HG03460 (cell line): ENCODE measurements around the gene NBPF1.
"Not testable (repeated sequence)": the region's sequence is repeated elsewhere in the genome, so short reads cannot be mapped to it uniquely, and the experiment has no call there.

Experiments used
- ATAC-seq: cut with Tn5 transposase; IDR thresholded peaks from one replicate; pipeline ENCODE4 v1.9.1; 2021; ENCODE audit not compliant: unreplicated experiment

NBPF1 gene

DNA sequence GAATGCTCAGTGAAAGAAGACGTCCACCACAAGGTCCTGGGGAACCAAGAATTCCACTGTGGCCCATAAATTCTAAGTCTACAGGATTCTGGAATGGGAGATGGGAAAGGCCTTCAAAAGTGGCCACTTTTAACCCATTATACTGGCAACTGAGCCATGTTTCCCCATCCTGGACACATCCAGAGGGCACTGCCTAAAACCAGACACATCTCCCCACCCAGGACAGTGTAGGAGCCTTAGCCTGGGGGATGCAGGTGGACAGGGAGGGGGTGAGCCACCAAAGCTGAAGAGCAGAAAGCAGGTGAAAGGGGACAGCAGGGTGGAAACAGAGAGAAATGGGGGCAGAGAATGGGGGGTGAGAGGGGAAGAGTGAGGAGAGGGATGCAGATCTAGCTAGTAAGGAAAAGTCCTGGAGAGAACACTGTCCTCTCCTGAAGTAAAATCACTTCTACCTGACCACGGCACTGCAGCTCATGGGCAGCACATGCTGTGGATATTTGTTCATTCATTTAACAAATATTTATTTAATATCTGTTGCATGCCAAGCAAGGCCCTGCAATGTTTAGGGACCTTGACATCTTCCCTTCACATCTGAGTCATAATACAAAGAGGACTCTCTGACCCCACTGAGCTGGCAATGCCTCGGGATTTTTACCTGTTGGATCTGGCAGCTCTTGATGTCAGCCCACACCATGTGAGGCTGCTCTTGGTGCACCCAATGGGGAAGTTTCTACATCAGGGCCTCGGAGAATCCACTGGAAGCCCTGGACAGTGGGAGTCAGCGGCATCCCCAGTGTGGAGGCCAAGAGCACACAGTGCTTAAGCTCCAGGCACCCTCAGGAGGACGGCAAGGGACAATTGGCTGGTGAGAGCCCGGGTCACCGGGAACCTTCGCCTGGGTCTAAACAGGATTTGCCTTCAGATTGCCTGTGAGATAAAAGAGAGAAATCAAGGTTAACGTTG, 5.2 kb downstream of the NBPF1 start:
- ATAC-seq = not testable (repeated sequence)

DNA sequence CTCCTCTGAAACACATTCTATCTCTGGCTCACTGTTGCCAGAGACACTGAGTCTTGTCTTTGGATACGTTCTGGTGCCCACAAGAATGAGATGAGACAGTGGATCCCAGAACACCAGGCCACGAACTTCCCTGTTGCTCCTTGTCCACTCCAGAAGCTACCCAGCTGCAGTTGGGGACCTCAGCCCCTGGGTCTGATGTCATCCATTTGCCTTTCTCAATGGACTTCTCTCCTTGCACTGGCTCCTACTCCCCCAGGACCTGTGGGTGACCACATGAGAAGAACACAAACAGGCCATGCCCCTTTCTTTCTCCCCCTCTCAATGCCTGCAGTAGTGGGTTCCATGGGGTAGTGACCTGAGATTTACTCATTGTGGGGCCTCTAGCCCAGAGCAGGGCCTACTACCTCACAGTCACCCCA, 5.9 kb downstream of the NBPF1 start:
- no peak for ATAC-seq

DNA sequence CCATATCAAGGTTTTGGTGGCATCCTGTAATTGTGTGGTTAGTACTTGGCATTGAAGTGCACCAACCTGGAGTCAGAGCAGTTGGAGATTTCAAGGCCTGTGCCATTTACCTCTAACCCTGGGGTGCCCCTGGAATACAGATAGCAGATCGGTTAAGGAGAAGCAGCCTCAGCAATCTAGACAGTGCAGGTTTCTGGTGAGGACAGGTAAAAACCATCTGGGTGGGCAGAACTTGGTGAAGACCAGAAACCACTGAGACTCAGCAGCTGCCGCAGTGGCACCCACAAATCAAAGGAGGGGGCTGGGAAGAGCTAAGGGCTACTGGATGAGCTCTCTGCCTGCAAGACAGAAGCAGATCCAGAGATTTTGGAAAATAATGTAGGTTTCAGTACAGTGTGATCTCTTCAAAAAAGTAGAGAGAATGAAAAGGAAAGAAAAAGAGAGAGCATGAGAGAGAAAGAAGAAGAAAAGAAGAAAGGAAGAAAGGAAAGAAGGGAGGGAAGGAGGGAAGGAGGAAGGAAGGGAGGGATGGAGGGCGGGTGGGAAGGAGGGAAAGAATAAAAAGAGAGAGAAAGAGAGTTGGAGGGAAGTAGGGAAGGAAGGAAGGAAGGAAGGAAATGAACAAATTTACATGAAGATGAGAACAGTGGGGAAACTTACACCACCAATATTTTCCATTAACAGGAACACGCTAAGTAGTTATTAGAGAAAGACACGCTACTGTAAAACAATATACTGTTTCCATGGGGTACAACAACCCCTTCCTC, 6.5 kb downstream of the NBPF1 start:
- not testable (repeated sequence) for ATAC-seq

DNA sequence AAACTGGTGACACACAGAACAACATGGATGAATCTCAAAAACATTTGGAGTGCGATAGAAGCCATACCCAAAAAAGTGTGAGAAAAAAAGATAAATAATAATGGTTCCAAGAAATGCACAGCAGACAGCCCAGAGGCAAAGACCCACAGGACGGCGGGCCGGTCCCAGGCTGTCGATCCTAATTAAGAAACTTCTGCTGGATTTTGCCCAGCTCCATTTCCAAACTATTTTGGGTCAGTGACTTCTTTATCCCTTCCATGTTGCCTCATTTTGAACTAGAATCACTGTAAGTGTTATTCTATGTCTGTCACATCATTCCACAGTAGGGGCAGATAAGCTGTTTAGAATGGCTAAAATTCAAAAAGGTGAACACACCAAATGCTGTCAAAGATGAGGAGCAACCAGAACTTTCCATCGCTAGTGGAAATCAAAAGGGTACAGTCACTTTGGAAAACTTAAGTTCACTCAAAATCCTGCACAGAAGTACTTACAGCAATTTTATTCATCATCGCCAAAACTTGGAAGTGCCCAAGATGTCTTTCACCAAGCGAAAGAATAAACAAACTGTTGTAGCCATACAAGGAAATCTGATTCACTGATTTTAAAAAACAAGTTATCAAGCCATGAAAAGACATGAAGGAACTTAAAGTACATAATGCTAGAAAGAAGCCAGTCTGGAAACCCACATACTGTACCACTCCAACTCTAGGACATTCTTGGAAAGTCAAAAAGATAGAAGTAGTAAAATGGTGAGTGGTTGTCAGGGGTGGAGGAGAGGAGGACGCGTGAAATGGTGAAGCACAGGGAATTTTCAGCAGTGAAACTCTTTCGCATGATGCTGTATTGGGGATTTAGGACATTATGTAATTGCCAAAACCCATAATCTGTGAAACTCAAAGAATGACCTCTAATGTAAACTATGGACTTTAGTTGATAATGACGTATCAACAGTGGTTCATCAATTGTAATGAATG, 7.5 kb downstream of the NBPF1 start:
- no peak for ATAC-seq

DNA sequence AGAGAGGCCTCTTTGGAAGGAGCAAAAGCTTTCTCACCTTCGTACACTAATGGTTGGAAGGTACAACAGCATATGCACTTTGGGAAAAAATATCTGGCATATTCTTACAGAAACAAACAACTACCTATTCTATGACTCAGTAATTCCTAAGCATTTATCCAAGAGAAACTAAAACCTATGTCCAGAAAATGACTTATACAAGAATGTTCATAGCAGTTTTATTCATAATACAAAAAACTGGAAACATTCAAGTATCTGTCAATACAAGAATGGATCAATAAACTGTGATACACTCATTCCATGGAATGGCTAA, 8.2 kb downstream of the NBPF1 start:
- ATAC-seq = no peak

DNA sequence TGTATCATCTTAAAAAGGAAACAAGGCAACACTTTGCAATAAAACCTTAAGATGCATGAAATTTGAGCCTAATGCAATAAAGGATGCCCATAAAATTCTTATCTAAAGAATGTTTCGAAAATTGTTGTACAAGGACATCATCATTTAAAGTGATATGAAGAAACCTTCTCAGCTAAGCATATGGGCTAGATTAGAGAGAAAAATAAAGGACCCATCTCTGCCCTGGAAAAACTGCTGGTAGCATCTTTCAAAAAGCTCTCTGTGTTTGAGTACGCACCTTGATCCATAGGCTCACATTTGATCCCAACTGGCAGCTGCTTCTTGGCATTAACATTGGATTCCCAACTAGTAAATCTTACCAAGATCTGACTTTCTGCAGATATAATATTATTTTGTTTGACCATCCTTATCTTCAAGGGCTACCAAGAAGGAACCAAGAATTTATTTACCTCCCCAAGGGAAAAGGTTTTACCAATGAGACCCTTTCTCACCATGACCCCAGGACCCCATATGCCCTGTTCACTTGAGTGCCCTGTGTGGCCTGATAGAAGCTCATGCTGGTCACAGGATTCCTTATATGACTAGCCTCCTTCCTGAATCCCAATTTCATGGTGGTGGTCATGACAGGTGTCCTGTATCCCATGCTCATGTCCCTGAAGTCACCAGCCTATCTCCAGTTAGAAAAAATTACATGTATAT, 8.7 kb downstream of the NBPF1 start:
- not testable (repeated sequence) for ATAC-seq

DNA sequence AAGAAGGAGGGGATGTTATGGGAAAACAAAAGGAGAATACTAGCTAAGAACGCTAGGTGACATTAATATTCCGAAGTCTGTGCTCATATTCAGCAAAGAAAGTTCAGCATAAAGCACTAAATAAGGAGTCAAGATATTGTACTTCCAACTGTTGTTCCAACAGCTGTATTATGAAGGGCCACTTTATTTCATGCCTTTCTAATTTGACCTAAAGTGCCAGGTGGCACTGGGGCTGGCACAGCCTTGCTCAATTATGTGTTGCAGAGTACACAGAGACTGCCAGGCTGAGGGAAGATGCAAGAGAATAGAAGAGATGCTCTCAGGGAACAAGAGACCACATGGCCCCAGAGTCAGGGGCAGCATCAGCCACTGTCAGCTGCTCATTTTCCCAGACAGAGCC, 9.7 kb downstream of the NBPF1 start:
- ATAC-seq = not testable (repeated sequence)

DNA sequence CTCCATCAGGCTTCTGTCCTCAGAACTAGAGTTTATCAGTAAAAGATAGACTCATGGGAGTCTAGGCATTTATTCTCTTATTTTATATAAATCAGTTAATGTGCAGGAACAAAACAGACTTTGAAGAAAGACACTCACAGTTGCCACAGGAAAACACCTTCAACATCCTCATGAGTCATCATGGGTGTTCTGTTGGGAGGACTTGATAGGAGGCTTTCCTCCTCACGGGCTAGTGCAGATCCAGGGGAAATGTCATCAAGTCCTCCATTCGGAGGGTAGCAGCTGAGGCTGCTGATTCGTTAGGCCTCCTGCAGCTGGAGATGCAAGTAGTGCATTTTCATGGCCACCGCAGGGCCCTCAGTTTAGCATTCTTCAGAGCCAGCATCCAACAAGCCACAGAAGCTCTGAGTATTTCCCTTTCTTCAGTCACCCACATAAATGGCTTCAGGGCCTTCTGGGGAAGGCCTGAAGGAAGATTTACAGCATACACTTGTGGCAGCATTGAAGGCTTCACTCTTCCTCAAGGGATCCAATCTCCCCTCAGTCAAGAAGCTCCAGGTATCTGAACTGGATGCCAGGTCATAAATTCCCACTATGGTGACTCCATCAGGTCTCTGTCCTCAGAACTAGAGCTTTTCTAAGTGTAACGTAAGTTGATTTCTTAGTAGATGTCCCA, 10.9 kb downstream of the NBPF1 start:
- not testable (repeated sequence) for ATAC-seq

DNA sequence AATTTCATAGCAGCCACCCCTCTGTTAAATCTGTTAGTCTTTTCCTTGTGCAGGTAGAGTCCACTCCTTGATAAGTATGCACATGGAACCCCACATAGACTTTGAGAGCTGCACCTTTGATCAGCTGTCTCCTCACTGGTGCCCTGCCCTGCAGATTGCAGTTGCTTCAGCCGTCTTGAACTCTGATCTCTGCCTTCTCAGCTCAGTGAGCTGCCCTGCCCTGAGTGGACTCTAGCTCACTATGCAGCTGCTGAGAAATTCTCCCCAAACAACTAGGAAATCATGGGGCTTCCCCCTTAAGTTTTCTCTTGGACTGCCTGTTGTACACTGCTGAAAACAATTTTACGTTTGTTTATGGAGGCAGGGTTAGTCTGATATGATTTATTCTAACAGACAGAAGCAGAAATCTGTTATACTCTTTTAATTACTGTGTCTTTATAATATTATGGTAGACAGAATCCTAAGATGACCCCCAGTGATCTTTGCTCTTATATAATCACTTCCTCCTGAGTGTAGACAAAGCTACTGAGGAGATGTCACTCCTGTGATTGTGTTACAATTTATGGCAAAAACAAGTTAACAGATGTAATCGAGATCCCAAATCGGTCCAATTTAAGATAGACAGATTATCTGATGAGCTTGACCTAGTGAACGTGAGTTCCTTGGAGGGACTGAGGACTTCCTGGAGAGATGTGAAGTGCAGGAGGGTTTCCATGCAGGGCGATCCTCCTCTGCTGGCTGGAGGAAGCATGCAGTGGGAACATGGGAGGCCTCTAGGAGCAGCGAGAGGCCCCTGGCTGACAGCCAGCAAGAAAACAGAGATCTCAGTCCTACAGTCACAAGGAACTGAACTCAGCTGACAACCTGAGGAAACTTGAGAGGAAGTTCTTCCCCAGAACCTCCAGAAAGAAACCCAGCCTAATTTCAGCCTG, 12.2 kb downstream of the NBPF1 start:
- ATAC-seq = not testable (repeated sequence)

DNA sequence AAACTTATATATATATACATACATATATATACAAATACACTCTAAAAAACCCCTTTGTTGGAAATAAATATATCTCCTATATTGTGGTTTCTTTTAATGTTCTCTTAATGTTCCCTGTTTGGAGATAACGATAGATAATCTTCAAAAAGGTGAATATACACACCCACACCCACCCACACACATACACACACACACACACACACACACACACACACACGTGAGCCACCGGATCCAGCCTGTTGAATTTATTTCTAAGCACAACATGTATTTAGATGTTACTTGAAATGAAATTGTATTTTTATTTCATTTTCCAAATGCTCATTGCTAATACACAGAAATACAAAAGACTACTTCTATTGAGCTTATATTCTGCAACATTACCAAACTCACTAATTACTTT, 14.0 kb downstream of the NBPF1 start:
- ATAC-seq = not testable (repeated sequence)

DNA sequence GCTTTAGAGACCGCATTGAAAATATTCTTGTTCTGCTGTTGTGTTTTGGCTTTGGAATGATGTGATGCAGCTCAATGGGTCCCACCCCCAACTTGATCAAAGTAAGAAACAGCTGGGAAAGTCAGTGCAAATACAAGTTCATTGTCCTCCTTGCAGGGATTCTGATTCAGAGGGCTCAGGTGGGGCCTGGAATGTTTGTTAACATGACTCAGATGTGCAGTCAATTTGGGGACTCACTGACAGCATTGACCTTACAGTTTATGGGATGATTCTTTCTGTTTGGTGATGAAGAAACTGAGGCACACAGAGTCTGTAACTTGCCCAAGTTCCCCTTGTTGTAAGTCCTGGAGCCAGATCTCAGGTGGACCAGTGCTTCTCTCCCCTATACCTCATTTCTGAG, 18.1 kb downstream of the NBPF1 start:
- ATAC-seq = not testable (repeated sequence)

DNA sequence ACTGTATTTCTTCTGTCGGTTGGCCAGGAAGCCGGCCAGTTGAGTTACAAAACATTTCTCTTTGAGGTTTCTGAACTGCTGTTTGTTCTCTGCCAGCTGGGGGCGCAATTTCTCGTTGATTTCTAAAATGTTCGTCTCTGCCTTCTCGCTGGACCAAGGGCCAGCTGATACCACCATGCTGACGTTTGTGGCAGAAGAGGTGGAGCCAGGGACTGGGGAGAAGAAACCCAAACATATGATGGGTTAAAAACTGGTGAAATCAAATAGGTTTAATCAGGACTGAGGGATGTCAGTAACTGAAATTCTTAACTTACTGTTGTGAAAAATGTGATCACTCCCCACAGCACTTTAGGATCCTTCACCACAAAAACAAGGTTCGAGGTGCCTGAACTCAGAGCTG, 21.5 kb downstream of the NBPF1 start:
- not testable (repeated sequence) for ATAC-seq

DNA sequence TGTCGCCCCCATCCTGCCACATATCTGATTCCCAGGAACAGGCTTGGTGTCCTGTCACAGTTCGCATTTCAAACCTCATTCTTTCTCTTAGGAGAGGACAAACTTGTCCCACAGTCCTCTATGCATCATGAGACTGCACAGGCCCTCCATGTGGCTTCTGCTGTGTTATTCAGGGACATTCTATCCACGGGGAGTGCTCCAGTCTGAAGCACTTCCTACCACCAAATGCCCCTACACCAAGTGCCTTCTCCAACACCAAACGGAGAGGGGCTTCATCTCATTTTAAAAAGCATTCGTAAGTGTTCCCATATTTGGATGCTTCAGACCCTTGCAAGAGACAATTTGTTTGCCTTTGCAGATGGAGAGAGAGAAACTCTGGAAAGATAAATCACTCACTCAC, 25.3 kb downstream of the NBPF1 start:
- not testable (repeated sequence) for ATAC-seq

DNA sequence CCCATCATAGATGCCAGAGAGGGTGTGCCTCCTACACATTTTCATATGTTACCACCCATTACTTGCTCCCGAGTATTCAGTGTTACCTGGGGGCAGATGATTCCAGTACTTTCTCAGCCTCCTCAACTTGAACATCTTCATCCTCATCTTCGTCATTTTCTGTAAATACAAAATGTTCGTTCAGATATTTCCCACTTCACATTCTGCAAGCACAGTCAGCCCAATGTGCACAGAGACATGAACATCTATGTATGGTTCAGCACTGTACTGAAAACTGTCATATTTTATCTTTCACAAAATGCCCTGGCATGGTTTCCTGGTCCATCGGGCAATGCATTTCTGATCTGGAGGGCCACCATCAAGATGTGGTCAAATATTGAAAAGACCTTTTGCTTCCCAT, 25.7 kb downstream of the NBPF1 start:
- not testable (repeated sequence) for ATAC-seq

DNA sequence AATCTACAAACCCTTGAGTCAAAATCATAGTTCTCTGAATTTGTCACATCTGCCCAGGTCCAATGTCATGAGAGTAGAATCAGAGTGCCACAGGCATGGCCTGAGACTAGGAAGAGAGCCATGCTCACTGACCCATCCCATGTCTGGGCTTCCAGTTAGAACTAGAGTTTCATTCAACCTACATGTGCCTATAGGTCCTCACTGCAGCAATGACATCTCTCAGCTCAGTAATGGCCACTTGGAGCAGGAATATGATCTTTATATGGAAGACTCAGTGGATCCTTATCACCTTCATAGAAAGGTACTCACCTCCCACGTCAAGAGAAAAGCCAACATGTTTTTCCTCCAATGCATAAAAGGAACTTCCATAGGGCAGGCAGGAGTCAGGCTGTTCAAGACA, 48.0 kb downstream of the NBPF1 start:
- ATAC-seq = not testable (repeated sequence)

DNA sequence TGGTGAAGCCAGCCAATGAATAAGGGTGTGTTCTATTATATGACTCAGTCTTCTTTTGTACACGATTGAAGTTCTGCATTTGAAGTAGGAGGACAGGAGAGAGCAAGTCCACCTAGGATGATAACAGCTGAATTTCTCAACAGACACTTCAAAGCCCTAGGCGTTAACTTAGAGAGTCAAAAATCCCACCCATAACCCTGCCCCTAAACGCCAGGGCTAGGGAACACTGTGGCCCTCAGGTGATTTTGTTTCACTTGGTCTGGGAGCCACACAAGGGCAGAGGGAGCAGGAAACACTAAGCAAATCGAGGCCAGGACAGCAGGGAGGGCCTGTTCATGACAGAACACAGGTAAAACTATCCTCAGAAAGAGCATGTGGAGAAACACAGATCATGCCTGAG, 52.3 kb downstream of the NBPF1 start:
- not testable (repeated sequence) for ATAC-seq

DNA sequence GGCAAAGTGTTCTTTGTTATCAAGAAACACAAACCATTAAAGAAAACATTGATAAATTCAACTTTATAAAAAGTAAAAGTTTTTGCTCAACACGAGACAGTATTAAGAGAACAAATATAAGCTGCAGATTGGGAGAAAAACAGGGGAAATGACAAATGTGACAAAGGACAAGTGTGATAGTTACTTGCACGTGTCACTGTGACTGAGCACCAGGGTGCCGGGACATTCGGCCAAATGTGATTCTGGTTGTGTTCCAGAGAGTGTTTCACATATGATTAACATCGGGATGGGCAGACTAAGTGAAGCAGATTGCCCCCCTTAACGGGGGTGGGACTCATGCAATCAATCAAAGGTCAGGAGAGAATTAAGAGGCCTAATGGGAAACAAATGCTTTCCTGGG, 52.9 kb downstream of the NBPF1 start:
- ATAC-seq = not testable (repeated sequence)

DNA sequence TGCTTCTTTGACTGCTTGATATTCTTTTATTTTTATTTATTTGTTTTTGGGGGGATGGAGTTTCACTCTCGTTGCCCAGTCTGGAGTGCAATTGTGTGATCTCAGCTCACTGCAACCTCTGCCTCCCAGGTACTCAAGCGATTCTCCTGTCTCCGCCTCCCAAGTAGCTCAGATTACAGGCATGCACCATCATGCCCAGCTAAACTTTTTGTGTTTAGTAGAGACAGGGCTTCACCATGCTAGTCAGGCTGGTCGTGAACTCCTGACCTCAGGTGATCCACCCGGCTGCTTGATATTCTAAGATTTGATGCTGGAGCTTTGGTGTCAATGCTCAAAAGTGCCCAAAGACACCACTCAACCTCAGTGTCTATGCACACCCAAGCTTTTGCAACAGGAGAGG, 53.7 kb downstream of the NBPF1 start:
- not testable (repeated sequence) for ATAC-seq

DNA sequence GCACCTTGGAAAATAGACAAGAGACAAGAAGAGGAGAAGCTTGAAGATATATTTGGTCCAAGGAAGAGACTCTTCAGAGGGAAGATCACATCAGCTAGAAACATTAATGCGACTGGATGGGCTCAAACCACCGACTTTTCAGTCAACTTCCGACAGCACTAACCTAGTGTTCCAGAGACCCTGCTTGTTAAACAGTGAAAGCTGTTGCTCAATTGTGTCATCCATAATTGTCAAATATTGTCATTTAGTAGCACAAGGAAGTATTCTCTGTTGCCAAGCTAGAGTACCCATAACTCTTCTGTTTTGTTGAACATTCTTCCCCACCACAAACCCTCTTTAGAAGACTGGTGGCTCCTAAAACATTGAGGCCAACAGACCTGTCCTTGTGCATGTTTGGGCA, 56.3 kb downstream of the NBPF1 start:
- ATAC-seq = not testable (repeated sequence)
